Measurements from ENCODE around the gene KBTBD8. TPM values are rescaled to one million over a fixed set of nuclear protein-coding genes. Genes with fewer than 3 reads are reported as not detected.

KBTBD8 gene
- total and polyA plus RNA-seq, 2 of the 13 experiments (the other 11 are each of a cell fraction or from before 2014, with no cell fraction given), result 1.1 to 7.6 TPM

DNA sequence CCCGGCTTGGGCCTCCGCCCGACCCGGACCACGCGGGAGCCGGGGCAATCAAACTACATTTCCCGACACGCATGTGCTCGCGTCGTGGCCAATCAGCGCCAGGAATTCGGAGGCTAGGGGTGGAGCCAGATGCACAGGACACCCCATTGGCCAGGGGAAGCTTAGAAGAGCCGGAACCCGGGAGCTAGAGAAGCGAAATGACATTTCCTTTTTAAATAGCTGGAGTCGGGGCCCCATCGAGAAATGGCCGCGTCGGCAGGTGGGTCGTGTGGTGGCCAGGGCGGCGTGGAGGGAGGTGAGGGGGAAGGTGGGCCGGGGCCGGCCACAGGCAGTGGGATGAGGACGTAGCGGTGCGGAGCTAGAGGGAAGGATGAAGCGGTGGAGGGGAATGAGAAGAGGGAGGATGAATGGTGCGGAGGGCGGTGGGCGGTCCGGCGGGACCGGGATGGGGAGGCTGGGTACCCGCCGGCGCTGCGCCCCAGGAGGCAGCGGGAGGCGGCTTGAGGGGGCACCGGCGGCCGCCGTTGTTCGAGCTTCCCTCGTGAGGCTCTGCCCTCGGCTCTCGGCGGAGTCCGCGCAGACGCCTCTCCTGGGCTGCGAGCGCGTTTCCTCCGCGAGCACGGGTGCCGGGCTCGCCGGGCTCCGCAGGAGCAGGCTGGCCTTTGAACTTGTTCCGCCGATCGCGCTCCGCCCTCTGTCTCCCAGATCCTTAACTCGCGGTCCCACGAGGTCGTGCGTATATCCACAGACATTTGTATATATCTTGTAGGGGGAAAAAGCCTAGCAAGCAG, at the start of gene KBTBD8 (continued):
- TF ChIP-seq, protein P1, sequence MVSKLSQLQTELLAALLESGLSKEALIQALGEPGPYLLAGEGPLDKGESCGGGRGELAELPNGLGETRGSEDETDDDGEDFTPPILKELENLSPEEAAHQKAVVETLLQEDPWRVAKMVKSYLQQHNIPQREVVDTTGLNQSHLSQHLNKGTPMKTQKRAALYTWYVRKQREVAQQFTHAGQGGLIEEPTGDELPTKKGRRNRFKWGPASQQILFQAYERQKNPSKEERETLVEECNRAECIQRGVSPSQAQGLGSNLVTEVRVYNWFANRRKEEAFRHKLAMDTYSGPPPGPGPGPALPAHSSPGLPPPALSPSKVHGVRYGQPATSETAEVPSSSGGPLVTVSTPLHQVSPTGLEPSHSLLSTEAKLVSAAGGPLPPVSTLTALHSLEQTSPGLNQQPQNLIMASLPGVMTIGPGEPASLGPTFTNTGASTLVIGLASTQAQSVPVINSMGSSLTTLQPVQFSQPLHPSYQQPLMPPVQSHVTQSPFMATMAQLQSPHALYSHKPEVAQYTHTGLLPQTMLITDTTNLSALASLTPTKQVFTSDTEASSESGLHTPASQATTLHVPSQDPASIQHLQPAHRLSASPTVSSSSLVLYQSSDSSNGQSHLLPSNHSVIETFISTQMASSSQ (IDR thresholded peaks at IDR 0.05; ENCODE audit: low read depth), result no peak
- TF ChIP-seq, protein P1 (CRISPR knock-in tag; IDR thresholded peaks at IDR 0.05; ENCODE audit: borderline replicate concordance), result 0 out of 2 replicates have a peak, but pooled peaks have one; percentile 26
- TF ChIP-seq, protein P2, sequence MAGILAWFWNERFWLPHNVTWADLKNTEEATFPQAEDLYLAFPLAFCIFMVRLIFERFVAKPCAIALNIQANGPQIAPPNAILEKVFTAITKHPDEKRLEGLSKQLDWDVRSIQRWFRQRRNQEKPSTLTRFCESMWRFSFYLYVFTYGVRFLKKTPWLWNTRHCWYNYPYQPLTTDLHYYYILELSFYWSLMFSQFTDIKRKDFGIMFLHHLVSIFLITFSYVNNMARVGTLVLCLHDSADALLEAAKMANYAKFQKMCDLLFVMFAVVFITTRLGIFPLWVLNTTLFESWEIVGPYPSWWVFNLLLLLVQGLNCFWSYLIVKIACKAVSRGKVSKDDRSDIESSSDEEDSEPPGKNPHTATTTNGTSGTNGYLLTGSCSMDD (CRISPR knock-in tag; IDR thresholded peaks at IDR 0.05), result no peak
- TF ChIP-seq ZC3H13 (CRISPR knock-in tag; IDR thresholded peaks at IDR 0.05) (no peak), ETV5 (CRISPR knock-in tag; IDR thresholded peaks at IDR 0.05; ENCODE audit: borderline replicate concordance) (no peak), XRCC5 (optimal IDR thresholded peaks at IDR 0.05; ENCODE audit: low read length) (no peak), ZFX (CRISPR knock-in tag; IDR thresholded peaks at IDR 0.05; ENCODE audit: low read depth) (no peak), ZNF7 (CRISPR knock-in tag; IDR thresholded peaks at IDR 0.05) (no peak), ATAD3A (CRISPR knock-in tag; IDR thresholded peaks at IDR 0.05) (no peak)
- TF ChIP-seq, protein P3, sequence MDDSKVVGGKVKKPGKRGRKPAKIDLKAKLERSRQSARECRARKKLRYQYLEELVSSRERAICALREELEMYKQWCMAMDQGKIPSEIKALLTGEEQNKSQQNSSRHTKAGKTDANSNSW (CRISPR knock-in tag; IDR thresholded peaks at IDR 0.05; ENCODE audit: borderline replicate concordance), result no peak
- TF ChIP-seq, protein P4, sequence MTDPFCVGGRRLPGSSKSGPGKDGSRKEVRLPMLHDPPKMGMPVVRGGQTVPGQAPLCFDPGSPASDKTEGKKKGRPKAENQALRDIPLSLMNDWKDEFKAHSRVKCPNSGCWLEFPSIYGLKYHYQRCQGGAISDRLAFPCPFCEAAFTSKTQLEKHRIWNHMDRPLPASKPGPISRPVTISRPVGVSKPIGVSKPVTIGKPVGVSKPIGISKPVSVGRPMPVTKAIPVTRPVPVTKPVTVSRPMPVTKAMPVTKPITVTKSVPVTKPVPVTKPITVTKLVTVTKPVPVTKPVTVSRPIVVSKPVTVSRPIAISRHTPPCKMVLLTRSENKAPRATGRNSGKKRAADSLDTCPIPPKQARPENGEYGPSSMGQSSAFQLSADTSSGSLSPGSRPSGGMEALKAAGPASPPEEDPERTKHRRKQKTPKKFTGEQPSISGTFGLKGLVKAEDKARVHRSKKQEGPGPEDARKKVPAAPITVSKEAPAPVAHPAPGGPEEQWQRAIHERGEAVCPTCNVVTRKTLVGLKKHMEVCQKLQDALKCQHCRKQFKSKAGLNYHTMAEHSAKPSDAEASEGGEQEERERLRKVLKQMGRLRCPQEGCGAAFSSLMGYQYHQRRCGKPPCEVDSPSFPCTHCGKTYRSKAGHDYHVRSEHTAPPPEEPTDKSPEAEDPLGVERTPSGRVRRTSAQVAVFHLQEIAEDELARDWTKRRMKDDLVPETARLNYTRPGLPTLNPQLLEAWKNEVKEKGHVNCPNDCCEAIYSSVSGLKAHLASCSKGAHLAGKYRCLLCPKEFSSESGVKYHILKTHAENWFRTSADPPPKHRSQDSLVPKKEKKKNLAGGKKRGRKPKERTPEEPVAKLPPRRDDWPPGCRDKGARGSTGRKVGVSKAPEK (CRISPR knock-in tag; IDR thresholded peaks at IDR 0.05; ENCODE audit: borderline replicate concordance), result peak; percentile 82; the same call in 1 of the 2 replicates
- TF ChIP-seq, protein P5, sequence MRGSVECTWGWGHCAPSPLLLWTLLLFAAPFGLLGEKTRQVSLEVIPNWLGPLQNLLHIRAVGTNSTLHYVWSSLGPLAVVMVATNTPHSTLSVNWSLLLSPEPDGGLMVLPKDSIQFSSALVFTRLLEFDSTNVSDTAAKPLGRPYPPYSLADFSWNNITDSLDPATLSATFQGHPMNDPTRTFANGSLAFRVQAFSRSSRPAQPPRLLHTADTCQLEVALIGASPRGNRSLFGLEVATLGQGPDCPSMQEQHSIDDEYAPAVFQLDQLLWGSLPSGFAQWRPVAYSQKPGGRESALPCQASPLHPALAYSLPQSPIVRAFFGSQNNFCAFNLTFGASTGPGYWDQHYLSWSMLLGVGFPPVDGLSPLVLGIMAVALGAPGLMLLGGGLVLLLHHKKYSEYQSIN (CRISPR knock-in tag; IDR thresholded peaks at IDR 0.05; ENCODE audit: borderline replicate concordance), result no peak
- TF ChIP-seq, protein P6, sequence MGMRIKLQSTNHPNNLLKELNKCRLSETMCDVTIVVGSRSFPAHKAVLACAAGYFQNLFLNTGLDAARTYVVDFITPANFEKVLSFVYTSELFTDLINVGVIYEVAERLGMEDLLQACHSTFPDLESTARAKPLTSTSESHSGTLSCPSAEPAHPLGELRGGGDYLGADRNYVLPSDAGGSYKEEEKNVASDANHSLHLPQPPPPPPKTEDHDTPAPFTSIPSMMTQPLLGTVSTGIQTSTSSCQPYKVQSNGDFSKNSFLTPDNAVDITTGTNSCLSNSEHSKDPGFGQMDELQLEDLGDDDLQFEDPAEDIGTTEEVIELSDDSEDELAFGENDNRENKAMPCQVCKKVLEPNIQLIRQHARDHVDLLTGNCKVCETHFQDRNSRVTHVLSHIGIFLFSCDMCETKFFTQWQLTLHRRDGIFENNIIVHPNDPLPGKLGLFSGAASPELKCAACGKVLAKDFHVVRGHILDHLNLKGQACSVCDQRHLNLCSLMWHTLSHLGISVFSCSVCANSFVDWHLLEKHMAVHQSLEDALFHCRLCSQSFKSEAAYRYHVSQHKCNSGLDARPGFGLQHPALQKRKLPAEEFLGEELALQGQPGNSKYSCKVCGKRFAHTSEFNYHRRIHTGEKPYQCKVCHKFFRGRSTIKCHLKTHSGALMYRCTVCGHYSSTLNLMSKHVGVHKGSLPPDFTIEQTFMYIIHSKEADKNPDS (CRISPR knock-in tag; IDR thresholded peaks at IDR 0.05), result no peak
- TF ChIP-seq, protein P7, sequence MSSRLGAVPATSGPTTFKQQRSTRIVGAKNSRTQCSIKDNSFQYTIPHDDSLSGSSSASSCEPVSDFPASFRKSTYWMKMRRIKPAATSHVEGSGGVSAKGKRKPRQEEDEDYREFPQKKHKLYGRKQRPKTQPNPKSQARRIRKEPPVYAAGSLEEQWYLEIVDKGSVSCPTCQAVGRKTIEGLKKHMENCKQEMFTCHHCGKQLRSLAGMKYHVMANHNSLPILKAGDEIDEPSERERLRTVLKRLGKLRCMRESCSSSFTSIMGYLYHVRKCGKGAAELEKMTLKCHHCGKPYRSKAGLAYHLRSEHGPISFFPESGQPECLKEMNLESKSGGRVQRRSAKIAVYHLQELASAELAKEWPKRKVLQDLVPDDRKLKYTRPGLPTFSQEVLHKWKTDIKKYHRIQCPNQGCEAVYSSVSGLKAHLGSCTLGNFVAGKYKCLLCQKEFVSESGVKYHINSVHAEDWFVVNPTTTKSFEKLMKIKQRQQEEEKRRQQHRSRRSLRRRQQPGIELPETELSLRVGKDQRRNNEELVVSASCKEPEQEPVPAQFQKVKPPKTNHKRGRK (CRISPR knock-in tag; IDR thresholded peaks at IDR 0.05), result no peak

Data from HepG2 (cell line).